Motor neuron (in vitro differentiated cells): Measurements from ENCODE around the gene TNNT2. TPM values are rescaled to one million over a fixed set of nuclear protein-coding genes. Genes with fewer than 3 reads are reported as not detected.

Source experiments
- ATAC-seq, 8 experiments: fragments of 200-7000 bp; cut with Tn5 transposase; replicated peaks in 6 of 8; 2 replicates each; pipeline ENCODE4 v1.8.0; 2021; ENCODE audit warnings: mild to moderate bottlenecking in 8 of 8, moderate library complexity in 8 of 8
- H3K27ac ChIP-seq, 2 donors: fragments of 250-450 bp; sonication (Bioruptor Pico); 2 replicates each; pipeline ENCODE4 v1.9.0; 2021; ENCODE audit warnings: antibody characterized with exemption in 2 of 2, mild to moderate bottlenecking in 2 of 2, moderate library complexity in 1 of 2
- H3K4me1 ChIP-seq, 2 donors: fragments of 250-450 bp; sonication (Bioruptor Pico); replicated peaks in 1 of 2; 2 replicates each; pipeline ENCODE4 v1.6.1; 2021; ENCODE audit warnings: antibody characterized with exemption in 2 of 2, mild to moderate bottlenecking in 2 of 2, moderate library complexity in 1 of 2
- H3K4me3 ChIP-seq, 5 donors: fragments of 250-450 bp; sonication (Bioruptor Pico); 2 replicates each; pipeline ENCODE4 v1.9.0; 2021; ENCODE audit warnings: antibody characterized with exemption in 5 of 5, mild to moderate bottlenecking in 5 of 5, moderate library complexity in 4 of 5
- WGBS, 10 experiments: fragments of 450-650 bp; shearing (Covaris generic); methylation state at CpG; one replicate each; pipeline ENCODE4 v1.0.0; 2022; 5-methylcytosine and 5-hydroxymethylcytosine counted together
- in situ Hi-C, 9 experiments: fragments of 400-800 bp; cut with MboI; loops; one replicate each; pipeline ENCODE4 v1.15.0; 2021; ENCODE audit warnings: low sequenced_read_pairs in 9 of 9, low pct_unique_long_range_greater_than_20kb in 2 of 9; ENCODE audit not compliant: unreplicated experiment in 9 of 9
- total RNA-seq, 8 experiments: library from RNA; unstranded; fragments of 300-600 nt; gene quantifications; 2 replicates each; pipeline versions ENCODE4 v1.2.3 to v1.2.4, GENCODE V29; 2022

Gene TNNT2
- total RNA-seq, 8 experiments from 2014 or later = 0.14 to 2.7 (median 0.59) TPM; not detected in 1

DNA sequence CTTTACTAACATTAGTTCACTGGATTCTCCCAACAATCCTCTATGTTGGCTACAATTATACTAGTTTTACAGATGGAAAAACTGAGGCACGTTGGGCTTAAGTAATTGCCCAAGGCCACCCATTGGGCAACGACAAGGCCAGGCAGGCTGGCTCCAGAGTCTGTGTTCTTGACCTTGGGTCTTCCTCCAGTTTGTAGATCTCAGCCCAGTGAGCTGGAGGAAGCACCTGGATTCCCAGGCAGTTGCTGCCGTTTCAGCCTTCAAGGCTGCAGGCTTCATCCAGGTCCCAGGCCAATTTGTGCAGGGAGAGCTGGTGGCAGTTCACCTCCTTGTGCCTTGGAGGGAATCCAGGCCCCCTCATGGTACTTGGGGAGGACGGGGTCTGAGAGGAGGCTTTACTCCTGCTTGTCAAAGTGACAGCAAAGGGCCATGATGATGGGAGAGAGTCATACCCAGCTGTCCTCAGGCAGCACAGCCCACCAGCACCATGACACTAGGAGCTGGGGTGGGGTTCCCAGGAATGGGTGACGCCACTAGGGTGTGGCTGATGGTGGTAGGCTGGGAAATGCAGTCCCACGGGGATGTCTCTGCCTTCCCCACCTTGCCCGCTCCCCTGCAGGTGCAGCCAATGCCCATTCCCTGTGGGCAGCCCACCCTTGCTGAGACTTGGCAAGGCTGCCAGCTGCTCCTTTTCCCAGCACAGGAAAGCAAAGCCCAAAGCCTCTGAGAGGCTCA, 67.1 kb downstream of the TNNT2 start:
- in situ Hi-C loops = no loop called here

DNA sequence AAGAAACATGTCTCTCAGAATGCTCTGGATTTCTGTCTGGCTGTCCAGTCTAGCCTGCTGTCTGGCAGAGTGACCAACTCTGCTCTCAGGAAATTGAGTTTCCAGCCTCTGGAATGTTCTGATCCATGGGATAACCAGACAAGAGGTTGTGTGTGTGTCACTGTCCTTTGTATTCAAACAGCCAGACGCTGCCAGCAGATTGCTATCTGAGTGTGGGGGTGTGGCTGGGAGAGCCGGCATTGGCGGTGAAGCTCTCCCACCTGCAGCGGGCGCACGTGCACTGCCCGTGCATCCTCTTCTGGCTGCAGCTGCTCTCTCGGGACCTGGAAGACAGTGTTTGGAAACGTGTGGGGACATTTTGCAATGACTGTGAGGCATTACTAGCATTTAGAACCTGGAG, 68.1 kb downstream of the TNNT2 start:
- in situ Hi-C loops = no loop called here
- Histone ChIP-seq H3K4me3 (no peak overlapping the region), H3K4me1 (peaks cover 8 to 20% of the 10 kb centered on the region in 2 donors), H3K27ac (no peak overlapping the region)
- peak in 6 of 8 experiments; percentile 17 to 99 (median 98) for ATAC-seq
- 0 to 90% (median 7%) methylated on average over 1 to 8 of the region's 9 CpGs; no CpG with 5 or more reads in 3 of the 10 experiments for WGBS, 10 experiments

More for the DNA sequence above, 67.1 kb downstream of the TNNT2 start:
- no peak overlapping the region for H3K4me3 ChIP-seq
- peaks cover 8 to 20% of the 10 kb centered on the region in 2 donors for H3K4me1 ChIP-seq
- ATAC-seq = peak in 3 of 8 experiments; percentile 28 to 46 (median 42)
- WGBS, 10 experiments = 25 to 100% (median 52%) methylated on average over 1 to 5 of the region's 7 CpGs; no CpG with 5 or more reads in 2 of the 10 experiments
- no peak overlapping the region for H3K27ac ChIP-seq

Other genes with a start within 250 kb of the TNNT2 start
- 100 to 1,000 TPM in 5 of 8 experiments, 10 to 100 TPM in 3; 51.3 to 165 (median 123) TPM for gene TMEM9, start 223.2 kb downstream of the TNNT2 start, total RNA-seq
- 1 to 10 TPM in 1 of 8 experiments, under 1 TPM in 7; 0.05 to 1.8 (median 0.43) TPM for gene IGFN1, start 186.9 kb downstream of the TNNT2 start, total RNA-seq
- gene PKP1, start 94.2 kb downstream of the TNNT2 start, total RNA-seq = 1 to 10 TPM in 2 of 8 experiments, under 1 TPM in 4, not detected in 2; 0.21 to 1.8 (median 0.51) TPM
- gene LAD1, start 21.6 kb upstream of the TNNT2 start, total RNA-seq = under 1 TPM in 6 of 8 experiments, not detected in 2; 0.09 to 0.66 (median 0.16) TPM
- gene TNNI1, start 44.0 kb upstream of the TNNT2 start, total RNA-seq = 1 to 10 TPM in 5 of 8 experiments, under 1 TPM in 3; 0.27 to 4.8 (median 1.8) TPM
- 10 to 100 TPM; 14.3 to 55.1 (median 23.4) TPM for gene PHLDA3, start 91.5 kb upstream of the TNNT2 start, total RNA-seq
- gene CSRP1, start 129.4 kb upstream of the TNNT2 start, total RNA-seq = 100 to 1,000 TPM in 1 of 8 experiments, 10 to 100 TPM in 6, 1 to 10 TPM in 1; 9.0 to 109 (median 54.9) TPM
- 10 to 100 TPM; 22.2 to 51.1 (median 35.9) TPM for gene NAV1, start 161.4 kb upstream of the TNNT2 start, total RNA-seq